Right ventricle myocardium inferior (tissue), 1 donor: ENCODE measurements around the gene ZNF599. TPM values are rescaled to one million over a fixed set of nuclear protein-coding genes. Genes with fewer than 3 reads are reported as not detected.

ENCODE experiments used
- total RNA-seq: library from RNA; stranded (reverse); fragmentation: NEBNext Ultra II Directional; extraction: Animal tissue kit (Norgen Biotek cat#: 25700); gene quantifications from one replicate; pipeline ENCODE4 v1.2.1, GENCODE V29; 2021
- donor health status: DM: no; HTN: yes; CAD: no; lungs with severe emphysema.

Gene ZNF599
- total RNA-seq, 1 donor from 2014 or later = 3.7 TPM

Other genes starting within 250 kb of the ZNF599 start
- 0.19 TPM for gene SCGB2B2, start 96.1 kb downstream of the ZNF599 start, total RNA-seq
- gene ZNF302, start 95.5 kb downstream of the ZNF599 start, total RNA-seq = 37.9 TPM
- 22.3 TPM for gene ZNF181, start 39.0 kb downstream of the ZNF599 start, total RNA-seq
- 2.6 TPM for gene ZNF30, start 153.7 kb upstream of the ZNF599 start, total RNA-seq
- gene ZNF792, start 191.0 kb upstream of the ZNF599 start, total RNA-seq = 3.0 TPM
- 25.8 TPM for gene GRAMD1A, start 227.1 kb upstream of the ZNF599 start, total RNA-seq